ENCODE data around the gene CELSR1. TPM values are rescaled to one million over a fixed set of nuclear protein-coding genes. Genes with fewer than 3 reads are reported as not detected.

Gene CELSR1
- polyA plus RNA-seq, 1 experiment, result 1.0 TPM

GRCh38 chr22:46483353-46483752 lies 54.1 kb downstream of the CELSR1 start:
- no peaks in the 10 kb centered on the region for H3K27me3 ChIP-seq (ENCODE audit: control insufficient read depth, insufficient read depth, low read length)
- H3K36me3 ChIP-seq (ENCODE audit: control insufficient read depth, insufficient read depth, low read length), result no peaks in the 10 kb centered on the region
- no peak overlapping the region for H3K4me3 ChIP-seq (ENCODE audit: low read depth, low read length)
- ChIA-PET POLR2A (no interaction called here), CTCF (interaction anchor here (0.6 to 1.1 kb wide), 2 partner anchors 58 to 59 kb away, joined by 3 to 4 read pairs; no protein-coding TSS in a partner anchor)
- TF ChIP-seq CTCF (IDR thresholded peaks at IDR 0.05; ENCODE audit: insufficient read depth, low read depth, low read length), result no peak
- DNase-seq (ENCODE audit: low read depth), result no peak

- Histone ChIP-seq H3K36me3 (ENCODE audit: control insufficient read depth, insufficient read depth, low read length) (no peaks in the 10 kb centered on the region), H3K27me3 (ENCODE audit: control insufficient read depth, insufficient read depth, low read length) (no peaks in the 10 kb centered on the region), H3K4me3 (ENCODE audit: low read depth, low read length) (no peak overlapping the region)
- CTCF ChIA-PET, result interaction anchor here (0.6 to 1.9 kb wide), 3 partner anchors 11 to 114 kb away, joined by 5 to 6 read pairs (median 5); no protein-coding TSS in a partner anchor
- TF ChIP-seq CTCF (IDR thresholded peaks at IDR 0.05; ENCODE audit: insufficient read depth, low read depth, low read length), result no peak
- no peak for DNase-seq (ENCODE audit: low read depth)
- POLR2A ChIA-PET, result no interaction called here
These were observed 55.3 kb downstream of the CELSR1 start for GRCh38 chr22:46482056-46482675.

GRCh38 chr22:46481386-46481785 lies 56.0 kb downstream of the CELSR1 start:
- TF ChIP-seq CTCF (IDR thresholded peaks at IDR 0.05; ENCODE audit: insufficient read depth, low read depth, low read length), result no peak

GRCh38 chr22:46480396-46480795 lies 57.0 kb downstream of the CELSR1 start:
- H3K4me3 ChIP-seq (ENCODE audit: low read depth, low read length), result no peak overlapping the region
- H3K36me3 ChIP-seq (ENCODE audit: control insufficient read depth, insufficient read depth, low read length), result no peaks in the 10 kb centered on the region
- ChIA-PET POLR2A (no interaction called here), CTCF (no interaction called here)
- no peak for DNase-seq (ENCODE audit: low read depth)
- peaks cover 2% of the 10 kb centered on the region; the same call in 1 of the 2 replicates for H3K27me3 ChIP-seq (ENCODE audit: control insufficient read depth, insufficient read depth, low read length)
- no peak for TF ChIP-seq CTCF (IDR thresholded peaks at IDR 0.05; ENCODE audit: insufficient read depth, low read depth, low read length)

More at GRCh38 chr22:46481386-46481785, 56.0 kb downstream of the CELSR1 start:
- POLR2A ChIA-PET, result no interaction called here
- Histone ChIP-seq H3K27me3 (ENCODE audit: control insufficient read depth, insufficient read depth, low read length) (no peaks in the 10 kb centered on the region), H3K4me3 (ENCODE audit: low read depth, low read length) (no peak overlapping the region), H3K36me3 (ENCODE audit: control insufficient read depth, insufficient read depth, low read length) (no peaks in the 10 kb centered on the region)
- CTCF ChIA-PET, result interaction anchor here (0.6 to 1.9 kb wide), 2 partner anchors 11 to 73 kb away, joined by 5 read pairs; no protein-coding TSS in a partner anchor
- DNase-seq (ENCODE audit: low read depth), result no peak

- Histone ChIP-seq H3K4me3 (ENCODE audit: low read depth, low read length) (no peak overlapping the region), H3K27me3 (ENCODE audit: control insufficient read depth, insufficient read depth, low read length) (peaks cover 2% of the 10 kb centered on the region; the same call in 1 of the 2 replicates), H3K36me3 (ENCODE audit: control insufficient read depth, insufficient read depth, low read length) (no peaks in the 10 kb centered on the region)
- TF ChIP-seq CTCF (IDR thresholded peaks at IDR 0.05; ENCODE audit: insufficient read depth, low read depth, low read length), result no peak
- CTCF ChIA-PET, result interaction anchor here (0.5 kb wide), 1 partner anchor 577 kb away, joined by 5 read pairs; no protein-coding TSS in a partner anchor
- POLR2A ChIA-PET, result no interaction called here
- no peak for DNase-seq (ENCODE audit: low read depth)
These were observed 58.4 kb downstream of the CELSR1 start for GRCh38 chr22:46479046-46479445.
